ENCODE data around the gene FUT1.

FUT1 gene

GRCh38 chr19:48756212-48756611, 3.8 kb upstream of the FUT1 start:
- TF ChIP-seq CTCF (IDR thresholded peaks at IDR 0.05; ENCODE audit: control insufficient read depth, insufficient read depth, low read depth, low read length, missing control alignments), result no peak
- no peak for DNase-seq (ENCODE audit: low read depth)

GRCh38 chr19:48755787-48756186, 3.3 kb upstream of the FUT1 start:
- H3K4me3 ChIP-seq (ENCODE audit: control insufficient read depth, low read depth, low read length), result no peak overlapping the region
- no peak for DNase-seq (ENCODE audit: low read depth)
- TF ChIP-seq CTCF (IDR thresholded peaks at IDR 0.05; ENCODE audit: control insufficient read depth, insufficient read depth, low read depth, low read length, missing control alignments), result no peak

More at GRCh38 chr19:48756212-48756611, 3.8 kb upstream of the FUT1 start:
- H3K4me3 ChIP-seq (ENCODE audit: control insufficient read depth, low read depth, low read length), result no peak overlapping the region

- DNase-seq (ENCODE audit: low read depth), result no peak
- TF ChIP-seq CTCF (IDR thresholded peaks at IDR 0.05; ENCODE audit: control insufficient read depth, insufficient read depth, low read depth, low read length, missing control alignments), result no peak
- no peak within 1 kb of the TSS for H3K4me3 ChIP-seq (ENCODE audit: control insufficient read depth, low read depth, low read length)
Measured at GRCh38 chr19:48755084-48755641, 2.7 kb upstream of the FUT1 start, which contains the start of gene FGF21. TSS of gene FGF21 (plus strand) at chr19:48755524. CDS start at chr19:48756237, 713 bp downstream.

GRCh38 chr19:48751845-48752495, 471 bp downstream of the FUT1 start:
- no peak for TF ChIP-seq CTCF (IDR thresholded peaks at IDR 0.05; ENCODE audit: control insufficient read depth, insufficient read depth, low read depth, low read length, missing control alignments)
- no peak for DNase-seq (ENCODE audit: low read depth)
- no peak overlapping the region; the same call in 1 of the 2 replicates for H3K4me3 ChIP-seq (ENCODE audit: control insufficient read depth, low read depth, low read length)

GRCh38 chr19:48750771-48751504, 1.5 kb downstream of the FUT1 start:
- no peak overlapping the region for H3K4me3 ChIP-seq (ENCODE audit: control insufficient read depth, low read depth, low read length)
- DNase-seq (ENCODE audit: low read depth), result no peak
- TF ChIP-seq CTCF (IDR thresholded peaks at IDR 0.05; ENCODE audit: control insufficient read depth, insufficient read depth, low read depth, low read length, missing control alignments), result no peak

- no peak for TF ChIP-seq CTCF (IDR thresholded peaks at IDR 0.05; ENCODE audit: control insufficient read depth, insufficient read depth, low read depth, low read length, missing control alignments)
- H3K4me3 ChIP-seq (ENCODE audit: control insufficient read depth, low read depth, low read length), result no peak overlapping the region
- no peak for DNase-seq (ENCODE audit: low read depth)
Measured at GRCh38 chr19:48750351-48750750, 2.1 kb downstream of the FUT1 start.

All from AG09309 (cell line).